Right renal cortex interstitium (tissue), 3 donors: ENCODE data around the gene MESP2. TPM values are rescaled to one million over a fixed set of nuclear protein-coding genes. Genes with fewer than 3 reads are reported as not detected.
"Not testable (repeated sequence)": the region's sequence is repeated elsewhere in the genome, so short reads cannot be mapped to it uniquely, and the experiment has no call there.

Source experiments
- DNase-seq, 3 donors: peaks; one replicate each; pipeline ENCODE4 v3.0.0-alpha.2; 2013; ENCODE audit warnings: low read depth in 3 of 3, low spot score in 2 of 3
- polyA plus RNA-seq, 3 donors: library from polyadenylated mRNA; unstranded; fragments of 120-200 nt; gene quantifications; one replicate each; pipeline ENCODE4 v1.2.1, GENCODE V29; 2013; ENCODE audit not compliant: insufficient read length in 3 of 3

Gene MESP2
- polyA plus RNA-seq, 3 donors, result 0.28 to 0.67 (median 0.58) TPM

- no peak for DNase-seq
These were observed 1.7 kb downstream of the MESP2 start for GRCh38 chr15:89777782-89778380.

DNA sequence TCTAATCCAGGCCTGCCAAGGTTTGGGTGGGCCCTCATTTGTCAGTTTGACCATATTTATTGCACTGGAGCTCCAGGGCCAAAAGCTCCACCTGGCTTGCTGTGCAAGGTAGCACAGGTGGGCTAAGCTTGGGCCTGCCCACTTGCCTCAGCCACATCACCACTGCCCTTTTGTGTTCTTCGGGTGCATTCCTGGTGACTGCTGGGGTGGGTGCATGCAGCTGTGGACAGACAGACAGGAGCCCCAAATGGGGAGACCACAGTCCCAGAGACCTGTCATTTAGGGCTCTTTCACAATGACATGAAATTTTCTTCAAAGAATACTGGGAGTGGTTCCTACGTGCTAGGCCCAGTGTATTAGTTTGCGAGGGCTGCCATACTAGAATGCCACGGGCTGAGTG is 2.7 kb downstream of the MESP2 start:
- DNase-seq, result no peak

DNA sequence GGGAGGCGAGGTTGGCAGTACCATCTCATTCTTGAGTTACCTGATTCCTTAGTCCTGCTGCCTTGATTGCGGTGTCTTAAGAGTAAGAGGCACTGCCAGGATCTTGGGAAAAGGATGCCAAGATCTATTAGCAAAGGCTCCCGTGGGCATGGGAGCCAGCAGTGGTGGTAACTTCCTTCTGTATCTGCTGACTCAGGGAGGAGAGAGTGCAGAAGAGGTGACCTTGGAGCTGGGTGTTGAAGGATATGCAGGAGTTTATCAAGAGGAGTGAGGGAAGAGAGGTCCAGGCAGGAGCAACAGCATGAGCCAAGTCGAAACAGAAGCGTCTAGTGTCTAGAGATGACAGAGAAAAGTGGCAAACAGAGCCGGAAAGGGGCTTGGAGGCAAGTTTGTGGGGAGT is 4.5 kb downstream of the MESP2 start:
- no peak for DNase-seq

GRCh38 chr15:89781055-89781454 is 4.9 kb downstream of the MESP2 start:
- DNase-seq, result no peak

- no peak for DNase-seq
These were observed 5.9 kb downstream of the MESP2 start for GRCh38 chr15:89781891-89782618.

- DNase-seq, result not testable (repeated sequence)
These were observed 6.5 kb downstream of the MESP2 start for GRCh38 chr15:89782619-89782950.

- DNase-seq, result no peak
These were observed 7.2 kb downstream of the MESP2 start for GRCh38 chr15:89783111-89783860.

DNA sequence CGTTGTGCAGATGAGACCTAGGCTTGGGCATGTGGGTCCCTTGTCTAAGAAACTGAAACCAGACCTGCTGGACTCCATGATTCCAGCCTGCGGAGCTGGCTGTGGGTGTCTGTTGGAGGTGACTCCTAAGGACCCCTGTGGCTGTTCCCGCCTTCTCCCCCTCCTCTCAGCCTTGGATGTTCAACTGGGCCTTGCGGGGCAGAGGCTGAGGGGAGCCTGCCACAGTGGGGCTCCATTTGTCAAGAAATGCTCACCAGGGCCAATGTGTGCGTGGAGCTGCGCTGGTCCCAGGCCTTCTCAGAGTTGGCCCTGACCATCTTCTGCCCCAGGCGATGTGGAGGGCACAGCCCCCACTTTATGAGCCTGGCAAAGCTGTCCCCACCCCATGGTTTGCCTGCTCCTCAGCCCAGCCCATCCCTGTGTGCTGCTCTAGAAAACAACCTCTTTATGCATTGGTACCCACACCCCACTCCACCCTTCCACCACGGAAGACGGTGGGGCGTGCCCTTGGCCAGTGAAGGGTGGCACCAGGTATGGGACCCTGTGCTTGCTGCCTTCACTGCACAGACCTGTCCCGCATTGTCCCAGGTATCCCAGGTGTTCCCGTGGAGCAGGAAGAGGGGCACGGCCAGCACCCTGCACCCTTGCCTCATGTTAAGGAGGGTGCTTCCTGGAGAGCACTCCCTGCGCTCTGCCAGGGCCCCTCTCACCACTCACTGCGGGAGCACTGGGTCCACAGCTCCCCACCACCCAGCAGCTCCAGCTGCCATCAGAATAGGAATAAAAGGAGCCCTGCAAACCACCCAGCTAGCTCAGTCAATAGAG is 7.9 kb downstream of the MESP2 start:
- no peak for DNase-seq

GRCh38 chr15:89784686-89784960 is 8.5 kb downstream of the MESP2 start:
- no peak for DNase-seq

- no peak for DNase-seq
These were observed 9.1 kb downstream of the MESP2 start for GRCh38 chr15:89785064-89785773.

DNA sequence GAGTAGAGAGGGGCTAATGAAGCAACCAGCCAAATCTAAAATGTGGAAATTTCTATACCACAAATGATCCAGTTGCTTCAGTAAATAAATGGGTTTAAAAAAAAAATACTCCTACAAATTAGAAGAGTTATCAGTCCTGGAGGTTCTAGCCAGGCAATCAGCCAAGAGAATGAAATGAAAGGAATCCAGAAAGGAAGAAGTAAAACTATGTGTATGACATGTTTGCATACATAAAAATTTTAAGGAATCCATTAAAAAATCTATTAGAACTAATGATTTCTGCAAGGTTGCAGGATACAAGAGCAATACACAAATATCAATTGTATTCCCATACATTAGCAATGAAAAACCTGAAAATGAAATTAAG is 9.6 kb downstream of the MESP2 start:
- no peak for DNase-seq

GRCh38 chr15:89787944-89788343 is 11.8 kb downstream of the MESP2 start:
- DNase-seq, result no peak

- DNase-seq, result not testable (repeated sequence)
These were observed 12.5 kb downstream of the MESP2 start for GRCh38 chr15:89788585-89788984.

DNA sequence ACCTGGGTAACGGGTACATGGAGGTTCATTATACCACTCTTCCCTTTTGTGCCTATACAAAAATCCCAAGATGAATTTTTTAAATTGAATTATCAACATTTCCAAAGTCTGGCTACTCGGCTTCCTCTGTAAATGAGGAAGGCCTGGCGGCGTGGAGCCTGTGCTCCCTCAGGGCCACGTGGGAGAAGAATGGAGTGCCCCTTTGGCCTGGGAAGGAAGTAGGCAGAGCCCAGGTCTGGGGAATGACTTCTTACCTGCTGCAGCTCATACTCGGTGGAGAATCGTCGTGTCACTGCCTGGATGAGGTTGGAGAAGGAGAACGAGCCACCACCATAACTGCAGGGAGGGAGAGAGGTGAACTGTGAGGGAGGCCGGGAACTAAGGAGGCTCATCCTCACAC is 14.1 kb downstream of the MESP2 start:
- no peak for DNase-seq

- no peak for DNase-seq
These were observed 14.5 kb downstream of the MESP2 start for GRCh38 chr15:89790661-89791060.

DNA sequence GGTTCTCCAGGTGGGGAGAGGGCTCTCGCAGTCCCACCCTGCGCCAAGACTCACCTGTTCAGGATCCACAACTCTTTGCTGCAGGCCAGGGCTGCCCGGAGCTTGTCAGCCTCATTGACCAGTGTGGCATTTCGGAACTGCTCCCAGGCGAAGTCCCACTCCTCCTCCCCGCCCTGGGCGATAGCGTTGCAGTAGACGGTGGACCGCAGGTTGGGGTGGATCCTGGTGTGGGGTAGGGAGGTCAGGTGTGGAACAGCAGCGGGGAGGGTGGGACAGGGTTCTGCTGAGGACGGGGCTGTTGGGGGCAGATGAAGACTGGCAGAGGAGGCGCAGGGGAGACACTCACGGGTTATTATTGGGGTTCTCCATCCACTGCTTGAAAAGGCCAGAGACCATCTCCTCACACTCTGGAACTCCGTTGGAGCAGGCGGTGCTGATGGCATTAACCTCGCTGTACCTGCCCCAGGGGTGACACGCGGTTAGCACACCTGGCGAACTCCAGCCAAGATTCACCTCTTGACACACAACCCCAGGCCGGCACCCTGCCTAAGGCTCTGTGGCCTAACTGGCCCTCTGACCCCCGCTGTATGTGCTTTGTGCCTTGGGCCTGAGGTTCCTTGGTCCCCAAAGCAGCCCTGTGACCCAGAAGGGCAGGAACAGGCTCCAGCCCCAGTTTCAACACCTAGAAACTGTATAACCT is 16.1 kb downstream of the MESP2 start:
- no peak for DNase-seq

DNA sequence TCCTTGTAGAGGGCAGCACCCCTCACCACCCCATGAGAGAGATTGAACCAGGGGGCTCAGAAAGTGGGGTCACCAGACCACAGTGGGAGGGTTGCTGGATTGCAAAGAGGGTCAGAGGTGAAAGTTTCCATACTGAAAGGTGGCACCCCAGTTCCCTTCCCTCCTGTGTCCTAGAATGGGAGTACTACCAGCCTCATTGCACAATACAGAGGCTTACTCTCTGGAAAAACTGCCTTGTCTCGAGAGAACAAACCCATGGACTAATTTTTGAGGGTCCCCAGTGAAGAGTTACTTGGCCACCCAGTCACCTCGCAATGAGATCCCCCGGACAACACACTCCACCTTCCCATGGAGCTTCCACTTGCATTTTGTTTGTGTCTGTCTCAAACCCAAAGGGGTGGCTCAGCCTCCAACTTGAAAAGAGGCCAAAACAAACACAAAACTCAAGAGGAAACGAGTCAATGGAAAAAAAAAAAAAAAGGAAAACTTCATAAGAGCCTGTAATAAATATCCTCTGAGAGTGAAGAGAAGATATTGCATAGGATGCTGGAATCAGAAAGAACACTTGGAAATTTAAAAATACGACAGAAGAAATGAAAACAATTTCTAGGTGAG is 18.6 kb downstream of the MESP2 start:
- DNase-seq, result peak in 2 of 3 donors; percentile 36 to 51

- DNase-seq, result no peak
These were observed 19.9 kb downstream of the MESP2 start for GRCh38 chr15:89795996-89796395.

- DNase-seq, result no peak
These were observed 21.6 kb downstream of the MESP2 start for GRCh38 chr15:89797678-89798201.
